Cerebellar nuclear complex (tissue), 1 donor: ENCODE measurements around the gene GNAI3.

ENCODE experiments used
- DNase-seq, 2 experiments: peaks; one replicate each; lab custom pipeline; 2025; lab: John Stamatoyannopoulos, UW

GNAI3 gene

DNA sequence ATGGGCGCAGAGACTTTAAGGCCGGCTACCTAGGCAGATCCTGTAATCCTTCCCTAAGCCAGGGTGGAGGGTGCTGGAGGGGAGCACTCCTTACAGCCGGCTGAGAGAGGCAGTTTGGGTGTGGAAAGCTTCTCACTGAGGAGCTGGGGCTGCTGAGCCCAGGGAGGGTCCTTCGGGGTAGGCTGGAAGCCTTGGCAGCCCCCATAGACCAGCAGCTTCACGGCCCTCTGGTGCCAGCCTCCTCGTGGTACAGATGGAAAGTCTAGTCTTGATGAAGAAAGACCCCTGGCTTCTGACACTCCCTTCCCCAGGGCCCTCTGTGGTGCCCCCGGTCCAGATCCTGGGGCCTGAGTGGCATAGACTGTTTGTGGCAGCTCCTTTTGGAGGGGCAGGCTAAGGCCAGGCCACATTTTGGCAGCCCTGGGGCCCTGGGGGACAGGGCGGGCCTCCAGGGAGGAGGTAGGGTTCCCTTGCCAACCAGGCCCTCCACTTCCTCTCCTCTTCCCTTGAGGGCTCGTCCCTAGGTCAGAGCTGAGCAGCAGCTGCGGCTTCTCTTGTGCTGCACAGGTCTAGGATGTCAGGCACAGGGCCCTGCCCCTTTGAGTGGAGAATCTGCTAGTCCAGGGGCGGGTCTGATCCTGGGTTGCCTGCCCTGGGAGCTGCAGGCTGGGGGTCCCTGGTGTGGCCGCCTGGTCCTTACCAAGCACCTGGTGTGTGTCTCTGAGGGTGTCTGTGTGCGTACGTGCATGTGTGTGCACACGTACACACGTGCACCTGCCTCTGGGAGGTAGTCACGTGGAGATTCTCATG lies 76.0 kb downstream of the GNAI3 start:
- DNase-seq = no peak

DNA sequence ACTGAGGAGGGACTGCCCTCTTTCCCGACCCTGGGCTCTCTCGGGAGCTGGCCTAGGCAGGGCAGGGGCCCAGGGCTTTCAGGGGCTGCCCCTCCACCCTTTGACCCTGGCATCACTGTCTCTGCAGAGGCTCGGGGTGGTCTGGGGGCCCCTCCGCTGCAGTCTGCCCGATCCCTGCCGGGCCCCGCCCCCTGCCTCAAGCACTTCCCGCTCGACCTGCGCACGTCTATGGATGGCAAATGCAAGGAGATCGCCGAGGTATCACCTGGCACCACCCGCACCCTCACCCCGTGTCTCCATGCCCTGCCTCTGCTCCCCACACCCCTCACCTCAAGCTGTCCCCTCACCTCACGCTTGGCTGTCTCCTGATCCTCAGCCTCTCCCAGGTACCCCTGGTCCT lies 76.8 kb downstream of the GNAI3 start:
- no peak for DNase-seq

DNA sequence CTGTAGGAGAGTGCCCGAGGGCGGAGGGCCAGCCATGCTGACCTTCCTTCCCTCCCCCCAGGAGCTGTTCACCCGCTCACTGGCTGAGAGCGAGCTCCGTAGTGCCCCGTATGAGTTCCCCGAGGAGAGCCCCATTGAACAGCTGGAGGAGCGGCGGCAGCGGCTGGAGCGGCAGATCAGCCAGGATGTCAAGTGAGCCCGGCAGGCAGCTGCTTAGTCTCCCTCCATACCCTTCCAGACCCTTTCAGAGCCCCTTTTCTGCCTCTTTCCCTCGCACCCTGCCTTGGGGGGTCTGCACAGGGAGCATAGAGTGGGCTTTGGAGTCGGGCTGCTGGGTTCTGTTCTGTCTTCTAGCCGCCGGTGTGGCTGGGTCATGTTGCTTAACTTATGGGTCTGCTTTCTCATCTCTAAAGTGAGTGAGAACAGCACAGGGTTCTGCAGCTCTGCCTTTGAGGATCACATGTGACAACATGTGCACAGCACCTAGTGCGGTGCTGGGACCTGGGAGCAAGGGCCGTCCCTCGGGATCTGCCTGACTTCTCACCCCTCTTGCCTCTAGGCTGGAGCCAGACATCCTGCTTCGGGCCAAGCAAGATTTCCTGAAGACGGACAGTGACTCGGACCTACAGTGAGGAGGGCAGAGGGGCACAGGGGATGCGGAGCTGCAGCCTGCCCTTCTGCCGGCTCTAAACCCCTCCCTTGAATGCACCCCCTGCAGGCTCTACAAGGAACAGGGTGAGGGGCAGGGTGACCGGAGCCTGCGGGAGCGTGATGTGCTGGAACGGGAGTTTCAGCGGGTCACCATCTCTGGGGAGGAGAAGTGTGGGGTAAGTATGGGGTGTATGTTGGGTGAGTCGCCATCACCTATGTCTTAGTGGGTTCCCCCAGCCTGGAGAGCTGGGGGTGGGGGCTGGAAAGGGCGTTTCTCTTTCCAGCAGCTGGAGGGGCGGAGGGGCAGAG lies 77.5 kb downstream of the GNAI3 start:
- DNase-seq = no peak

DNA sequence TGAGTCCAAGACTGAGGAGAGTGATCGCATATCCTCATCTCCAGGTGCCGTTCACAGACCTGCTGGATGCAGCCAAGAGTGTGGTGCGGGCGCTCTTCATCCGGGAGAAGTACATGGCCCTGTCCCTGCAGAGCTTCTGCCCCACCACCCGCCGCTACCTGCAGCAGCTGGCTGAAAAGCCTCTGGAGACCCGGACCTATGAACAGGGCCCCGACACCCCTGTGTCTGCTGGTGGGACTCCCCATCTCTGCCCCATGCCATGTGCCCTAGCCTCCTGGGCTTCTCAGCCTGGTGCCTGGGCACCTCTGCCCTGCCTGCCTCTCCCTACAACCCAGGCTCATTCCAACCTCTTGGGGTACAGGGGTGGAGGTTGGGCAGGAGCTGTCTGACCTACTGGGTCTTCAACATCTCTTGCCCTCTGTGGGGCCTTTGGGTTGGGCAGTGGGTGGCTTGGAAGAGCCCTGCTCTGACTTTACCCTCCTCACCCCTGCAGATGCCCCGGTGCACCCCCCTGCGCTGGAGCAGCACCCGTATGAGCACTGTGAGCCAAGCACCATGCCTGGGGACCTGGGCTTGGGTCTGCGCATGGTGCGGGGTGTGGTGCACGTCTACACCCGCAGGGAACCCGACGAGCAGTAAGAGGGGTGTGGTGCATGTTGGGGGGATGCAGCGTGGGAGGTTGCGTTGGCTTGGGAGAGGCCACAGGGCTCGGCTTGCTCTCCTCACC lies 78.4 kb downstream of the GNAI3 start:
- no peak for DNase-seq

DNA sequence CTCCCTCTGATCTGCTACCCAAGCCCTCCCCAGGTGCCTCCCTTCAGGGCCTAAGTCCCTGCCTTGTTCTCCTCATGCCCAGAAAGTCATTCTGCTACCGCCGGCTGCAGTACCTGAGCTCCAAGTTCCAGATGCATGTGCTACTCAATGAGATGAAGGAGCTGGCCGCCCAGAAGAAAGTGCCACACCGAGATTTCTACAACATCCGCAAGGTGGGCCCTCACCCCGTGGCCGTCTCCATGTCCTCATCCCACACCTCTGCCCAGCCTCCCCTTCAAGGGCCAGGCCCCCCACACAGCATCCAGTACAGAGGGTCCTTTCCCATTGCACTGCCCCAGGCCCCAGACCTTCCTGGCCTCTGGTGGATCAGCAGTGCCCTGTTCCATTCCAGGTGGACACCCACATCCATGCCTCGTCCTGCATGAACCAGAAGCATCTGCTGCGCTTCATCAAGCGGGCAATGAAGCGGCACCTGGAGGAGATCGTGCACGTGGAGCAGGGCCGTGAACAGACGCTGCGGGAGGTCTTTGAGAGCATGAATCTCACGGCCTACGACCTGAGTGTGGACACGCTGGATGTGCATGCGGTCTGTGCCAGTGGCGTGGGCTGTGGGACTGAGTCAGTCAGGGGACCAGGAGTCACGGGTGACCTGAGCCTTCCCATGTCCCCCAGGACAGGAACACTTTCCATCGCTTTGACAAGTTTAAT lies 79.4 kb downstream of the GNAI3 start:
- no peak for DNase-seq

DNA sequence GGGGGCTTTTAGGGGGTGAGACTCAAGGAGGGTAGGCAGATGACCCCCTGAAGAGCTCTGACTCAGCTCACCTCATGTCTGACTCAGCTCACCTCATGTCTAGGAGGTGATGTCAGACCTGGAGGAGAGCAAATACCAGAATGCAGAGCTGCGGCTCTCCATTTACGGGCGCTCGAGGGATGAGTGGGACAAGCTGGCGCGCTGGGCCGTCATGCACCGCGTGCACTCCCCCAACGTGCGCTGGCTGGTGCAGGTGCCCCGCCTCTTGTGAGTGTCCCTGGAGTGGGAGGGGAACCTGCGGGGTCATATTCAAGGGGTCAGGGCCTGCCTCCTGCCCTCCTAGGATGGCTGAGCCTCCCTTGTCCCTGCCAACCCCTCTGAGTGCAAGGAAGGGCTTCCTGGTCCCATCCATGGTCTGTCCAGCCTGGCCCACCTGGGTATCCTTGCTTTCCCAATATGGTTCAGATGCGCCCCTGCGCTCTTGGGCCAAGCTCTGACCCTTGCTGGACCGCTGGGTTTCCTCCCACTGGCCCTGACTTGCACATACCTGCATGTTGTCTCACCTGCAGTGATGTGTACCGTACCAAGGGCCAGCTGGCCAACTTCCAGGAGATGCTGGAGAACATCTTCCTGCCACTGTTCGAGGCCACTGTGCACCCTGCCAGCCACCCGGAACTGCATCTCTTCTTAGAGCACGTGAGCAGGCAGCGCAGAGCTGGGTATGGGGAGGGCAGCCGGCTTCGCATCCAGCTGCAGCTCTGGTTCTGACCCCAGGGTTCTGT lies 80.3 kb downstream of the GNAI3 start:
- no peak for DNase-seq

DNA sequence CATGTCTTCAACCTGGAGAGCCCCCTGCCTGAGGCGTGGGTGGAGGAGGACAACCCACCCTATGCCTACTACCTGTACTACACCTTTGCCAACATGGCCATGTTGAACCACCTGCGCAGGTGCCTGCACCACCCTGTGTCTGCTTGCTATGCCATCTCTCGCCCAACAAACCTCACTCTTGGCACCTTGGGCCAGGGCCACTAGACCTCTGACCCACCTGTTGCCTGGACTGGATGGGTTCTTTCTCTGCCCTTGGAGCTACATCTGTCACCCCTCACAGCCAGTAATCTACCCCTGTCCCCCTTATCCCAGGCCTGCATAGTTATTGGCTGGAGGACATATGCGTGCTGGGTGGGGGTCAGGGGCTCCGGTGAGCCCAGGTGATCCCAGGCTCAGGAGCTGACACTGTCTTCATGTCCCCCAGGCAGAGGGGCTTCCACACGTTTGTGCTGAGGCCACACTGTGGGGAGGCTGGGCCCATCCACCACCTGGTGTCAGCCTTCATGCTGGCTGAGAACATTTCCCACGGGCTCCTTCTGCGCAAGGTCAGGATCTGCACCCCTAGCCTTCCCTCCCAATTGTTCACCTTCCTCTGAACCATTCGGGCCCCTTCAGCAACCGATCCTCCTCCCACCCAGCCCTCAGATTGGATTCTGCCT lies 81.1 kb downstream of the GNAI3 start:
- DNase-seq = no peak

DNA sequence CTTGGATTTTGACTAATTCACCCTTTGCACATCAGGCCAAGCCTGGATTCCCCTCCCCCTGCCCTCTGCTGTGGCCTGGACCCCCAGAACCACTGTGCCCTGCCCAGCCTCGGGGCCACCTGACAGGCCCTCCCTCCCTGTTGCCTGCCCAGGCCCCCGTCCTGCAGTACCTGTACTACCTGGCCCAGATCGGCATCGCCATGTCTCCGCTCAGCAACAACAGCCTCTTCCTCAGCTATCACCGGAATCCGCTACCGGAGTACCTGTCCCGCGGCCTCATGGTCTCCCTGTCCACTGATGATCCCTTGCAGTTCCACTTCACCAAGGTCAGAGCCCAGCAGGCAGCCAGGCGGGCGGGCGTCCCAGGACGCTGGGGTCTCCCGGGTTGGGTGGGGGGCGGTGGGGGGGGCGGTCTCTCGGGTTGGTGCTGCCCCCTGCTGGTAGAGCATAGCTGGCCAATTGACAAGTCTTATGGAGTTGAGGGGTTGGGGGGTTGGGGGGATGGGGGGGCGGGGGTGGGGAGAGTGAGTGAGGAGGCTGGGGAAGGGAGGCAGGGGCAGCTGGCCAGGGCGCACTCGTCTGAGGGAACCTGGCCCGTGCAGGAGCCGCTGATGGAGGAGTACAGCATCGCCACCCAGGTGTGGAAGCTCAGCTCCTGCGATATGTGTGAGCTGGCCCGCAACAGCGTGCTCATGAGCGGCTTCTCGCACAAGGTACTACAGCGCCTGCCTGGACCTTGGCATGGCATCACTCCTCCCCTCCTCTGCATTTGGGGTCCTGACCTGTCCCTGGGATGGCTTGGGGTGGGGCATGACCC lies 81.9 kb downstream of the GNAI3 start:
- DNase-seq = no peak

DNA sequence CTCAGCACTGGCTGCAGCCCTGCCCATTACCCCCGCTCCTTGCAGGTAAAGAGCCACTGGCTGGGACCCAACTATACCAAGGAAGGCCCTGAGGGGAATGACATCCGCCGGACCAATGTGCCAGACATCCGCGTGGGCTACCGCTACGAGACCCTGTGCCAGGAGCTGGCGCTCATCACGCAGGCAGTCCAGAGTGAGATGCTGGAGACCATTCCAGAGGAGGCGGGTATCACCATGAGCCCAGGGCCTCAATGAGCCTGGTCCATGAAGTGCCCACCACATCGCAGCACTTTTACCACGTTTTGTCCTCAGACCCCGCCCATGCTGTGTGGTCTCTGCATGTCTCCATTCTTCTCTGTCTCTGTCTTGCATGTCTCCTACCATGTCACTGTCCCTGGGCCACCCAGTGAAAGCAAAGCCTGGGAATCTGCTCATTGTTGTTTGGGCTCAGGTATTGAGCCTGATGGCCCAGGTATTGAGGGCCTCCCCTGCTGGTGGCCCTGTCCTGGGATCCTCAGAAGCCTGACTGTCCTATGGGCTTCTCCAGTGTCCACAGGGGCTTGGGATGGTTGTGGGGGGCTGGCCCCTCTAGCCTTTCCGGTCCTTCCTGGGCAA lies 82.6 kb downstream of the GNAI3 start:
- no peak for DNase-seq

DNA sequence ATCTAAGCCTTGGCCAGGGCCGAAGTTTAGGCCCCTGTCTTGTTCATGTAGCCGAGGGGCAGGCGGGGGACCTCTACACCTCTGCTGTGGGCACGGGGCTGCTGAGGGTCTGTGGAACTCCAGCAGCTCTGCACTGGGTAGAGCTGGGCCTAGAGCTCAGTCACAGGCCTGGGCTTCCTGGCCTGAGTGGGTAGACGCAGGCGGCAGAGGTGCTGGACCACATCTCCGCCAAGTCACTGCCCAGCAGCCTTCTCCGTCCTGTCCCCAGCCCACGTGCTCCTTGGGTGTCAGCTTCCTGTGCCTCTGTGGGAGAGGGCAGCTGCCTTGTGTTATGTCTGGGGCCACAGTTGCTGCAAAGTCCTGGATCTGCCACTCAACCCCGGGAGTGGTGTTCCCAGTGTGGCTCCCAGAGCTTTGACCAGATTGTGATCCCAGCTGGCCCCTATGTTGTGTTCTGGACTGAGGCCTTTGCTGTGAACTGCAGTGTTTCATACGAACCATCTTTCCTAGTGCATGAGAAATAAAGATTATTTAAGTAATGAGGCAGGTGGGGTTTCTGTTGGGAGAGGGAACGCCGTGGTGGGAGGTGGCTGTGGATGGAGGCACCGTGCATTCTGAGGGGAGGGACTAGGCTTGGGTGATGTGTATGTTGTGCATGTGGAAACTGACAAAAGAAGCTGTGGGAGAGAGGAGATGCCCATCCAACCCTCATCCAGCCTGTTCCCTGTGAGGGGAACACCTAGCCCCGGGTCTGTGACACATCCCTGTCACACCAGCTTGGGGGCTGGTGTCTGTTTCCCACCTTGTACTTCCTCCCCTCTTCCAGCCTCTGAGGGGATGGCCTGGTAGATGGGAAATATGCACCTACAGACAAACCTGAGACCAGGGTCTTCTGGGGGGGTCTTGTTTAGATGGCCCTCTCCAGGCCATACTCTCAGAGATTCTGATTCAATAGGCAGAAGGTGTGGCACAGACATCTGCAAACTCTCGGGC lies 83.4 kb downstream of the GNAI3 start:
- DNase-seq = no peak

DNA sequence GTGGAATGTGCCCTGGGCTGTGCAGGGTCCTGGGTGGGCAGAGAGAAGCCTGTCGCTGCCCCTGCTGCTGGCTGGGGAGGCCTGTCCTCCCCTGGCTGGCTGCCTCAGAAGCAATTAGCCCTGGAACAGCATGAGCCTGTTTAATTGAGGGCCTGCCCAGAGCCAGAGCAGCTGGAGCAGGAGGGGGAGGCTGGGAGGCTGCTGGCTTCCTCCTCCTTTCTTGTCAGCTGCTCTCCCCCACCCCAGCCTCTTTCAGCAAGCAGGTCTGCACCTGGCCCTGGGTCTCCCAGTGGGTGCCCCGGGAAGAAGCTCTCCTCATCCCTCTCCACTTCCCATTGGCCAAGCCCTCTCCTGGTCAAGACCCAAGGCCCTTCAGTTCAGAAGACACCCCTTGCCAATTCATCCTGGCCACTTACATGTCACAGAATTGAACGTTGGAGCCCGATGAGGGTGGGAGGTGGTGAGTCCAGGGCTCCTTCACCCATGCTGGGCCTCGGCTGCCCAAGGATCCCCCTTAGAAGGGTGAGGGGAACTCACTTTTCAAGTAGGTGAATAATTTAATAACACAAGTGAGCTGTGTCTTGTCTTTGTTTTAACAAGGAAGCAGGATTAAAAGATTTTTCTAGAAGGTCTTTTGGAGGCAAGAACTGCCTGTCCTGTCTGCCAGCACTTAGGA lies 84.4 kb downstream of the GNAI3 start:
- DNase-seq = no peak

DNA sequence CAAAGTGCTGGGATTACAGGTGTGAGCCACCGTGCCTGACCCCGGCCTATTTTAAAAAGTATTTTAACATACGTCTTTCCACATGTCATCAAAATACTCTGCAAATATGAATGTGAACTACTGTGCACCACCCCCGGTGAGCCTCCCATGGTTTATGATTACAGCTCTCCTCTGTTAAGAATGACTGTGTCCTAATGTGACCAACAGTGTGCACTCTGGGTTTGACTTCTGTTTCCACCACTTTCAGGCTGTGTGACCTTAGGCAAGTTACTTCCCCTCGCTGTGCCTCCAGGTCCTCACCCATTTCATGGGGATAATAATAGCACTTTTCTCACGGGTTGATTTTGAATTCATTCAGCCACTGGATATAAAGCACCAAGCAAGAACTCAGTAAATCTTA lies 85.9 kb downstream of the GNAI3 start:
- no peak for DNase-seq

DNA sequence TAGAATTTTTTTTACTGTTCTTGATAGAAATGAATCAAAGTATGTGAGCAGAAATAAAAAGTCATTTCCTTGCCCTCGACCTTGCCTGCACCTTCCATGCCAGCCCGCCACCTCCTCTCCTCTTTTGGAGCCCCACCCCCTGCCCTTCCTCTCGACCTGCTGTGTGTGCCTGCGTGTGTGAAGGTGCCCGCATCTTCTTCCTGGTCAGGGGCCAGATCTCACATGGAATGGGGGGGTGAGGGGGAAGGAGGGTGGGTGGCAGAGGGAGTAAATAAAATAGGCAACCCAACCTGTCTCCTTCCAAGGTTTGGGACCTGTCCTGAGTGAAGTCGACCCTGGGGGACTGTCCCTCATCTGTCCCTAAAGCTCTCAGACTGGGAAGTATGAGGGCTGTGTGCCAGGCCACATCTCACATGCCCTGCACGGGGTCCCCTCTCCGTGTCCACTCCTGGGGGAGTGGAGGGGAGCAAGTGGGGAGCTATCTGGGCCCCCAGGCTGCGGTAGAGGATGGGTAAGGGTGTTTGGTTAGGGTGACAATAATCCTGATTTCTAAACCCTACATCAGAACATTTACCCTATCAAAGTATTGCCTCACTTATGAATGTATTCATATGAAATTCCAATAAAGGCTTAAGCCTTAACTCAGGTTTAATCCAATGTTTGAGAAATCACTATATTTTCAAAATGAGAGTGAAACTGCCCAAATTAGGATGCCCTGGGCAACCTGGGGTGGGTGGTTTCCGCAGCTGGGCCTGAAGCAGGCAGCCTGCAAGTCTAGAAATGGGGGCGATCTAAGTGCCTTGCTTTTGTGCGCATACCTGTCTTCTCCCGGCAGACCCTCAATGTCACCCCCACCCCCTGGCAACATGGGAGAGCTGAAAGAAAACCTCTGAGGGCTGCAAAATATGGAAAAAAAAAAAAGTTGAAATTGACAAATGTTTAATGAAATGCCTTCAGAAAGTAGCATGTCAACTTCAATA lies 86.6 kb downstream of the GNAI3 start:
- no peak for DNase-seq

DNA sequence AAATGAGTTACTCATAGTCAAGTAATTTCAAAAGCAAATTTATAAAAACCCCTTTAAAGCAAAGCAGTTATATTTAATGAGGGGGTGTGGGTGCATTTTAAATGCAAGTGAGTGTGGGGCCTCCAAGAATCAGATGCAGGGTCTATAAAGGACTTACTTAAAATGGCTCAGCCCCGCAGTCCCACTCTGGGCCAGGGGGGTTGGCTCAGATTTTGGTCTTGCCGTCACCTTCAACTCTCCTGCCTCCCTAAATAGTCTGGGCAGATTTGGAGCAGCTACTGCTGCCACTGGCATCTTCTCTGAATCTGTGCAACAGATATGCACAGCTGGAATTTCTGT lies 87.4 kb downstream of the GNAI3 start:
- no peak for DNase-seq

DNA sequence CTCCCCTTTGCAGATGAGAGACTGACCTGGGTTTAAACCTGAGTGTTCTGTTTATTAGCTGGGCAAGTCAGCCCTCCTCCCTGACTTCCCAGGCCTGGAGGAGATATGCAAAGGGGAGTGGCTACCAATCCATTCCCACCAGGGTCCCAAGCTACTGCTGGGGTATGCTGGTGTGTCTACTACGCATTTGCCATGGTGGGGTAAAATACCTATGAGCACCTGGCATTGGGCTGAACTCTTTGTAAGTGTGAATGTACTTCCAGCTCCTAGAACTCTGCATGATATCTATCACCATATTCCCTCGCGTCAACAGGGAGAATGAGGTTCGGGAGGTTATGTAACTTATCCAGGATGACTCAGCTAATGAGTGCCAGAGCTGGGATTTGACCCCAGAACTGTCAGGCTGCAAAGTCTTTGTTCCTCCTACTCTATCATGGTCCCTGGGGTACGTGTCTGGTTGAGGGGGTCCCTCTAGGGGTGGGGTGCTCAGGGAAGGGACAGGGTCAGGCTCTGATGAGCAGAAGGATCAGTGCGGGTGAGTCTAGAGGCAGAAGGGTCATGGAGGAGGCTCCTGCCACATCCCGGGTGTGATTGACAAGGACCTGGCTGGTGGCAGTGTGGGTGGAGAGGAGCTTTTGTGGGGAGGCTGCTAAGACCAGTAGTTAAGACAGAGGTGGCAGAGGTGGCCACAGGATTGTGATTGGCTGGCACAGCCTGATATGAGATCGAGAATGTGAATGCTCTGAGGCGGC lies 88.0 kb downstream of the GNAI3 start:
- DNase-seq = no peak
